HepG2 (cell line): ENCODE measurements around the gene KRTAP5-4. TPM values are rescaled to one million over a fixed set of nuclear protein-coding genes. Genes with fewer than 3 reads are reported as not detected.

Source experiments
- CTCF ChIP-seq: sonication (generic); formaldehyde crosslinking; IDR thresholded peaks from 2 replicates; pipeline ENCODE4 v1.5.0; 2020; ENCODE audit warnings: mild to moderate bottlenecking, missing genetic modification reagents, moderate library complexity
- EEA1 ChIP-seq: sonication (generic); formaldehyde crosslinking; IDR thresholded peaks from 2 replicates; pipeline ENCODE4 v1.5.1; 2020; ENCODE audit warnings: mild to moderate bottlenecking, missing genetic modification reagents, borderline replicate concordance
- EZH2 ChIP-seq: conservative IDR thresholded peaks from 2 replicates; pipeline ENCODE4 v1.6.1; 2012; ENCODE audit warnings: mild to moderate bottlenecking, low read depth, low read length, moderate library complexity
- IKZF5 ChIP-seq: IDR thresholded peaks from 2 replicates; pipeline ENCODE4 v1.6.1; 2018; ENCODE audit warnings: missing genetic modification reagents, mild to moderate bottlenecking, missing compliant biosample characterization
- NONO ChIP-seq, 2 experiments: fragments of 450-650 bp in 1 of 2; sonication (generic) in 1 of 2; formaldehyde crosslinking in 1 of 2; IDR thresholded peaks in 1 of 2; conservative IDR thresholded peaks in 1 of 2; 2 replicates each; pipeline versions ENCODE4 v1.6.1 to v1.8.0; 2017 to 2022; ENCODE audit warnings: mild to moderate bottlenecking in 1 of 2, missing genetic modification reagents in 1 of 2, moderate library complexity in 1 of 2
- PTBP1 ChIP-seq: fragments of 200-400 bp; formaldehyde crosslinking; IDR thresholded peaks from 2 replicates; pipeline ENCODE4 v1.6.1; 2018; ENCODE audit warnings: low read length, low read depth; ENCODE audit not compliant: poor library complexity, severe bottlenecking
- RAD21 ChIP-seq: fragments of 450-650 bp; formaldehyde crosslinking; IDR thresholded peaks from 2 replicates; pipeline ENCODE4 v1.5.0; 2020; ENCODE audit warnings: mild to moderate bottlenecking
- STAG1 ChIP-seq: sonication (generic); formaldehyde crosslinking; IDR thresholded peaks from 2 replicates; pipeline ENCODE4 v1.4.0; 2020; ENCODE audit warnings: missing genetic modification reagents
- XRCC5 ChIP-seq: fragments of 200-400 bp; formaldehyde crosslinking; optimal IDR thresholded peaks from 2 replicates; pipeline ENCODE3; 2017; ENCODE audit warnings: mild to moderate bottlenecking, low read length
- ZFP82 ChIP-seq: sonication (generic); formaldehyde crosslinking; IDR thresholded peaks from 2 replicates; pipeline ENCODE4 v1.5.1; 2020; ENCODE audit warnings: mild to moderate bottlenecking, missing genetic modification reagents, borderline replicate concordance
- ZFP91 ChIP-seq: sonication (generic); formaldehyde crosslinking; IDR thresholded peaks from 2 replicates; pipeline ENCODE4 v1.9.0; 2022; ENCODE audit warnings: missing genetic modification reagents, mild to moderate bottlenecking, borderline replicate concordance
- ZFX ChIP-seq: sonication (generic); formaldehyde crosslinking; IDR thresholded peaks from 2 replicates; pipeline ENCODE4 v1.4.0; 2020; ENCODE audit warnings: mild to moderate bottlenecking, low read depth, missing genetic modification reagents, moderate library complexity
- ZNF484 ChIP-seq: sonication (generic); formaldehyde crosslinking; IDR thresholded peaks from 2 replicates; pipeline ENCODE4 v1.5.1; 2020; ENCODE audit warnings: mild to moderate bottlenecking, low read depth, missing genetic modification reagents, borderline replicate concordance
- ZNF687 ChIP-seq: sonication (generic); formaldehyde crosslinking; IDR thresholded peaks from 2 replicates; pipeline ENCODE4 v1.5.1; 2020; ENCODE audit warnings: mild to moderate bottlenecking, missing genetic modification reagents, moderate library complexity
- polyA plus RNA-seq, 8 experiments: library from polyadenylated mRNA; depleted of rRNA in 3 of 8; stranded (reverse) in 7 of 8; unstranded in 1 of 8; fragments of >200 nt; fragmentation: Illumina TruSeq in 4 of 8; extraction: Trizol in 4 of 8; gene quantifications; 2 replicates each; pipeline versions ENCODE4 v1.2.1 to v1.2.3, GENCODE V29; 2011 to 2016; ENCODE audit warnings: low read depth in 4 of 8, missing spikeins in 1 of 8, mixed read lengths in 1 of 8; ENCODE audit not compliant: insufficient read depth in 1 of 8
- total RNA-seq, 5 experiments: library from RNA; depleted of rRNA; stranded (reverse); fragments of >200 nt; fragmentation: Illumina TruSeq; extraction: Trizol; gene quantifications; 2 replicates each; pipeline ENCODE4 v1.2.3, GENCODE V29; 2016; ENCODE audit warnings: low read depth in 1 of 5
- TF ChIP-seq, protein P1 (sequence below): sonication (generic); formaldehyde crosslinking; conservative IDR thresholded peaks from 2 replicates; pipeline ENCODE4 v1.8.1; 2023; ENCODE audit warnings: missing genetic modification reagents
- TF ChIP-seq, protein P2 (sequence below): sonication (generic); formaldehyde crosslinking; IDR thresholded peaks from 2 replicates; pipeline ENCODE4 v1.5.0; 2020; ENCODE audit warnings: missing genetic modification reagents

The KRTAP5-4 gene
- total and polyA plus RNA-seq, 2 of the 13 experiments (the other 11 are each of a cell fraction or from before 2014, with no cell fraction given) = not detected

DNA sequence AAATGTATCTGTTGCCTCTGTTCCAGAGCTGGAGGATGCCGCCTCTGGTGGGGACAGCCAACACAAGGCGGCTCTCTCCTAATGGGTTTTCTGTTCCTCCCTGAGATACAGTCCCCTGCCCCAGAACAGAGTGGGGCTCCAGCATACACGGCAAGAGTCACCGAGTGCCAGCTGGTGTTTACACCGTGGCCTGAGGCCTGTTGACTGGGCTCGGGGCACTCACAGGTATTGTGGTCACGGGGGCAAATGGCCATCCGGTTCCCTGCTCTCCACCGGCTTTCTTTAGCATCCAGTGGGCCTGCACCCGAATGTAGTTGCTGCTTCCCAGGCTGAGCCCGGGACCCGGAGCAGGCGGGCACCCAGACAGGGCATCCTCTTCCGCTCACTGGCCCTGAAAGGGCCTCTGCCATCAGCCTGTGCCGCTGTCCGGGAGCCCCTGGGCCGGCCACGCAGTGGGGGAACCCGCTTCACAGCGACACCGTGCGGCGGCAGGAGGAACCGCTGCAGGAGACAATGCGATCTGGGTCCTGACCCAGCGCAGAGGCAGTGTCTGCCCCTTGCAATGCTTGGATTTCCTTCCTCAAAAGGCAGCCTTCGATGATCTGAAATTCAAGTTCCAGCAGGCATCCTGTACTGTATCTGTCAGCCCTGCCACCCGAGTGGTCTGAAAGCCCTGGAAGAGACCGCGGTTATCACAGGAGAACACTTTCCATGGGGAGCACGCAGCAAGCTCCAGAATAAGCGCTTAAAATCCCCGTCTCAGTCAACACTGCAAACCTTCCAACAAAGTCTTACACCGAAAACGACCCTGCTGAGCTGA is 6.8 kb upstream of the KRTAP5-4 start (continued):
- TF ChIP-seq CTCF (CRISPR knock-in tag) = peak; percentile 95
- peak; percentile 24; the same call in 1 of the 2 replicates for TF ChIP-seq ZFX
- TF ChIP-seq, protein P1, sequence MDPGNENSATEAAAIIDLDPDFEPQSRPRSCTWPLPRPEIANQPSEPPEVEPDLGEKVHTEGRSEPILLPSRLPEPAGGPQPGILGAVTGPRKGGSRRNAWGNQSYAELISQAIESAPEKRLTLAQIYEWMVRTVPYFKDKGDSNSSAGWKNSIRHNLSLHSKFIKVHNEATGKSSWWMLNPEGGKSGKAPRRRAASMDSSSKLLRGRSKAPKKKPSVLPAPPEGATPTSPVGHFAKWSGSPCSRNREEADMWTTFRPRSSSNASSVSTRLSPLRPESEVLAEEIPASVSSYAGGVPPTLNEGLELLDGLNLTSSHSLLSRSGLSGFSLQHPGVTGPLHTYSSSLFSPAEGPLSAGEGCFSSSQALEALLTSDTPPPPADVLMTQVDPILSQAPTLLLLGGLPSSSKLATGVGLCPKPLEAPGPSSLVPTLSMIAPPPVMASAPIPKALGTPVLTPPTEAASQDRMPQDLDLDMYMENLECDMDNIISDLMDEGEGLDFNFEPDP (CRISPR knock-in tag) = no peak
- peak; percentile 58; the same call in 1 of the 2 replicates for TF ChIP-seq RAD21 (CRISPR knock-in tag)
- peak; percentile 91 for TF ChIP-seq XRCC5
- TF ChIP-seq STAG1 (CRISPR knock-in tag) = peak; percentile 69
- TF ChIP-seq IKZF5 (CRISPR knock-in tag) = no peak
- TF ChIP-seq, protein P2, sequence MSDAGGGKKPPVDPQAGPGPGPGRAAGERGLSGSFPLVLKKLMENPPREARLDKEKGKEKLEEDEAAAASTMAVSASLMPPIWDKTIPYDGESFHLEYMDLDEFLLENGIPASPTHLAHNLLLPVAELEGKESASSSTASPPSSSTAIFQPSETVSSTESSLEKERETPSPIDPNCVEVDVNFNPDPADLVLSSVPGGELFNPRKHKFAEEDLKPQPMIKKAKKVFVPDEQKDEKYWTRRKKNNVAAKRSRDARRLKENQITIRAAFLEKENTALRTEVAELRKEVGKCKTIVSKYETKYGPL (CRISPR knock-in tag) = no peak
- TF ChIP-seq ZNF484 (CRISPR knock-in tag) = no peak
- TF ChIP-seq EEA1 (CRISPR knock-in tag) = peak; percentile 44; the same call in 1 of the 2 replicates
- TF ChIP-seq ZFP82 (CRISPR knock-in tag) = no peak
- peak; percentile 54 for TF ChIP-seq PTBP1
- TF ChIP-seq ZNF687 (CRISPR knock-in tag) = peak; percentile 59
- TF ChIP-seq EZH2 = 0 out of 2 replicates have a peak, but pooled peaks have one; percentile 75
- TF ChIP-seq NONO (IDR thresholded peaks at IDR 0.05) = no peak
- no peak for TF ChIP-seq NONO (CRISPR knock-in tag; conservative IDR thresholded peaks at IDR 0.05)
- TF ChIP-seq ZFP91 (CRISPR knock-in tag) = peak; percentile 48; the same call in 1 of the 2 replicates
